Measurements from ENCODE around the gene LHFPL2. TPM values are rescaled to one million over a fixed set of nuclear protein-coding genes. Genes with fewer than 3 reads are reported as not detected.

LHFPL2 gene
- polyA plus RNA-seq, 3 donors: 3.7 to 11.6 (median 7.3) TPM

DNA sequence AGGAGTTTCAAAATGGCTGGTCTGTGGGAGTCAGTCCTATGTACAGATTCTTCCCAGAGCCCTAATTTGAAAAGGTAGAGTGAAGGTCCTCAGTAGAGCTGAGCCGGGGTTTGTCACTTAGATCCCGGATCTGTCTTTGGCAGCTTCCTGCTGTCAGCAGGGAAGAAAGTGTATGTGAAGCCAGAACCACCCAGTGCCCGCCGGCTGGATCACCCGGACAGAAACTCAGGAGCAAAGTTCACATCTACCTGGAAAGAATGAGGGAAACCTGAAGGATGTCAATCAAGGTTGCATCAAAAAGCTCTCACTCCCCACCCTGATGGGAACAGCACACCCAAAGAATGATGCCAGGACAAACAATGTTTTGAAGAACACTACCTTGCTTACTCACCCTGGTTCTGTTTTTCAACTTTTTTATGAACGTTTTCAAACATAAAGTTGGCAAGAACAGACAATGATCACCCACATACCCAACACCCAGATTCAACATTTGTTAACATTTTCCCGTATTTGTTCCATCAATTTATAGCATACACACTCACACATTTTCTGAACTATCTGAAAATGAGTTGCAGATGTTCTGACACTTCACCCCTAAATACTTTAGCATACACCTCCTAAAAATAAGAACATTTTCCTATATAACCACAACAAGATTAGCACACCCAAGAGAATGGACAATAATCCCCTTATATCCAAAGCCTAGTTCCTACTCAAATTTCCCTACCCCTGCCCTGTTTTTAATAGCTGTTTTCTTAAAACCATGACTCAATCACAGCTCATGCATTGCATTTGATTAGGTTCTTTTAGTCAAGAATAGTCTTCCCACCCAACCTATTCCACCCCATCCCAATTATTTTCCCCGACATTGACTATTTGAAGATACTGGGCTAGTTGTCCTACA lies 133.9 kb downstream of the LHFPL2 start:
- 100% methylated on average over 5 of the region's 8 CpGs for WGBS (ENCODE audit: insufficient coverage)
- no peak overlapping the region for H3K4me3 ChIP-seq (replicated peaks in 1 of 3; ENCODE audit: low read depth in 2 of 3, low read length in 3 of 3)
- H3K9me3 ChIP-seq (replicated peaks in 1 of 2; ENCODE audit: control insufficient read depth in 1 of 2, insufficient read depth in 1 of 2, low read length in 2 of 2): no peaks in the 10 kb centered on the region
- no peaks in the 10 kb centered on the region for H3K36me3 ChIP-seq (replicated peaks in 1 of 2; ENCODE audit: control insufficient read depth in 1 of 2, insufficient read depth in 2 of 2, low read length in 2 of 2)
- H3K36me3 Mint-ChIP-seq: peaks cover 10 to 26% of the 10 kb centered on the region in 2 donors
- H3K4me1 Mint-ChIP-seq: peaks cover 33% of the 10 kb centered on the region
- peaks cover 31 to 34% of the 10 kb centered on the region in 2 donors for H3K4me1 ChIP-seq (ENCODE audit: control insufficient read depth in 1 of 2, insufficient read depth in 2 of 2, low read length in 2 of 2)
- no peak for DNase-seq
- H3K9me3 Mint-ChIP-seq: peaks cover 0 to 10% (median 4%) of the 10 kb centered on the region in 7 donors
- H3K27ac Mint-ChIP-seq: peak overlapping the region in 1 of 7 donors; percentile 15
- intact Hi-C loops (cut with micrococcal nuclease): no loop called here
- no peak overlapping the region for H3K27ac ChIP-seq (ENCODE audit: low read depth in 1 of 2, low read length in 2 of 2)
- H3K27me3 Mint-ChIP-seq (ENCODE audit: low read depth in 3 of 3): peaks cover 0 to 3% (median 1%) of the 10 kb centered on the region in 3 donors
- no peak overlapping the region for H2AFZ ChIP-seq (ENCODE audit: insufficient read depth, low read depth, low read length, poor library complexity, severe bottlenecking)
- peaks cover 3% of the 10 kb centered on the region for H3K79me2 ChIP-seq (ENCODE audit: insufficient read depth, low read length)
- no peak overlapping the region for H3K4me3 Mint-ChIP-seq
- TF ChIP-seq, protein P1, sequence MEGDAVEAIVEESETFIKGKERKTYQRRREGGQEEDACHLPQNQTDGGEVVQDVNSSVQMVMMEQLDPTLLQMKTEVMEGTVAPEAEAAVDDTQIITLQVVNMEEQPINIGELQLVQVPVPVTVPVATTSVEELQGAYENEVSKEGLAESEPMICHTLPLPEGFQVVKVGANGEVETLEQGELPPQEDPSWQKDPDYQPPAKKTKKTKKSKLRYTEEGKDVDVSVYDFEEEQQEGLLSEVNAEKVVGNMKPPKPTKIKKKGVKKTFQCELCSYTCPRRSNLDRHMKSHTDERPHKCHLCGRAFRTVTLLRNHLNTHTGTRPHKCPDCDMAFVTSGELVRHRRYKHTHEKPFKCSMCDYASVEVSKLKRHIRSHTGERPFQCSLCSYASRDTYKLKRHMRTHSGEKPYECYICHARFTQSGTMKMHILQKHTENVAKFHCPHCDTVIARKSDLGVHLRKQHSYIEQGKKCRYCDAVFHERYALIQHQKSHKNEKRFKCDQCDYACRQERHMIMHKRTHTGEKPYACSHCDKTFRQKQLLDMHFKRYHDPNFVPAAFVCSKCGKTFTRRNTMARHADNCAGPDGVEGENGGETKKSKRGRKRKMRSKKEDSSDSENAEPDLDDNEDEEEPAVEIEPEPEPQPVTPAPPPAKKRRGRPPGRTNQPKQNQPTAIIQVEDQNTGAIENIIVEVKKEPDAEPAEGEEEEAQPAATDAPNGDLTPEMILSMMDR (IDR thresholded peaks at IDR 0.05): no peak
- no peaks in the 10 kb centered on the region for H4K20me1 ChIP-seq (ENCODE audit: insufficient read depth, low read length)
- H3K4me2 ChIP-seq (replicated peaks; ENCODE audit: extremely low read depth, low read length, poor library complexity, severe bottlenecking): no peak overlapping the region
- H3K9ac ChIP-seq (ENCODE audit: insufficient read depth, low read length, poor library complexity, severe bottlenecking): no peak overlapping the region
- H3K27me3 ChIP-seq (ENCODE audit: control insufficient read depth in 2 of 2, insufficient read depth in 2 of 2, low read length in 2 of 2): no peaks in the 10 kb centered on the region

DNA sequence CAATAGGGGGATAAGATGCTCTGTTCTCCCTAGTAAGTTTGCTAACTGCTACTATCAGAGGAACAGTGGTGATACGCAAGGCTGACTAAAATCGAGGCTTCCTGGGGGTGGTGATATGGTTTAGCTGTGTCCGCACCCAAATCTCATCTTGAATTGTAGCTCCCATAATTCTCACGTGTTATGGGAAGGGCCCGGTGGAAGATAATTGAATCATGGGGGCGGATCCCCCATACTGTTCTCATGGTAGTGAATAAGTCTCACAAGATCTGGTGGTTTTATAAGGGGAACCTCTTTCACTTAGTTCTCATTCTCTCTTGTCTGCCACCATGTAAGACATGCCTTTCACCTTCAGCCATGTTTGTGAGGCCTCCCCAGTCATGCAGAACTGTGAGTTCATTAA lies 135.1 kb downstream of the LHFPL2 start:
- Mint-ChIP-seq H3K27ac (peak overlapping the region in 2 of 7 donors; percentile 12 to 45), H3K4me3 (no peak overlapping the region), H3K4me1 (peaks cover 46% of the 10 kb centered on the region), H3K27me3 (ENCODE audit: low read depth in 3 of 3) (peaks cover 0 to 3% (median 3%) of the 10 kb centered on the region in 3 donors), H3K36me3 (peaks cover 9 to 29% of the 10 kb centered on the region in 2 donors), H3K9me3 (peaks cover 0 to 10% (median 4%) of the 10 kb centered on the region in 7 donors)
- intact Hi-C loops (cut with micrococcal nuclease): loop anchor here in 1 of 2 donors (2.0 kb wide), 1 partner anchor 13 kb away; no protein-coding TSS in a partner anchor
- no peak for DNase-seq
- no peak overlapping the region for H3K4me3 ChIP-seq (replicated peaks in 1 of 3; ENCODE audit: low read depth in 2 of 3, low read length in 3 of 3)
- peaks cover 43 to 47% of the 10 kb centered on the region in 2 donors for H3K4me1 ChIP-seq (ENCODE audit: control insufficient read depth in 1 of 2, insufficient read depth in 2 of 2, low read length in 2 of 2)
- H3K27me3 ChIP-seq (ENCODE audit: control insufficient read depth in 2 of 2, insufficient read depth in 2 of 2, low read length in 2 of 2): no peaks in the 10 kb centered on the region
- H3K79me2 ChIP-seq (ENCODE audit: insufficient read depth, low read length): peaks cover 11% of the 10 kb centered on the region
- no peaks in the 10 kb centered on the region for H4K20me1 ChIP-seq (ENCODE audit: insufficient read depth, low read length)
- H3K9ac ChIP-seq (ENCODE audit: insufficient read depth, low read length, poor library complexity, severe bottlenecking): no peak overlapping the region
- no peaks in the 10 kb centered on the region for H3K9me3 ChIP-seq (replicated peaks in 1 of 2; ENCODE audit: control insufficient read depth in 1 of 2, insufficient read depth in 1 of 2, low read length in 2 of 2)
- H2AFZ ChIP-seq (ENCODE audit: insufficient read depth, low read depth, low read length, poor library complexity, severe bottlenecking): no peak overlapping the region
- H3K36me3 ChIP-seq (replicated peaks in 1 of 2; ENCODE audit: control insufficient read depth in 1 of 2, insufficient read depth in 2 of 2, low read length in 2 of 2): no peaks in the 10 kb centered on the region
- 100% methylated on average over 1 of the region's 6 CpGs for WGBS (ENCODE audit: insufficient coverage)
- no peak overlapping the region for H3K27ac ChIP-seq (ENCODE audit: low read depth in 1 of 2, low read length in 2 of 2)
- no peak overlapping the region for H3K4me2 ChIP-seq (replicated peaks; ENCODE audit: extremely low read depth, low read length, poor library complexity, severe bottlenecking)
- TF ChIP-seq, protein P1 (IDR thresholded peaks at IDR 0.05): no peak

All from CD14-positive monocyte (primary cell).